OCI-LY7 (cell line): Measurements from ENCODE around the gene MAPK6. TPM values are rescaled to one million over a fixed set of nuclear protein-coding genes. Genes with fewer than 3 reads are reported as not detected.
A peak's percentile ranks its signal among the peaks of the same experiment; 100 is the strongest.
"Not testable (repeated sequence)": the region's sequence is repeated elsewhere in the genome, so short reads cannot be mapped to it uniquely, and the experiment has no call there.

ENCODE experiments used
- BruUV-seq: library from RNA; stranded (reverse); fragments of 400-500 nt; replicated peaks from 2 replicates; lab custom pipeline; 2021; lab: Mats Ljungman, UMichigan
- CTCF ChIA-PET: fragments of 300-600 bp; sonication (Branson Sonifier 250); formaldehyde crosslinking; loops from one replicate; lab custom pipeline; 2022; ENCODE audit warnings: antibody characterized with exemption; ENCODE audit not compliant: unreplicated experiment; lab: Charles Lee
- POLR2A ChIA-PET: fragments of 300-600 bp; sonication (Branson Sonifier 250); formaldehyde crosslinking; loops from one replicate; lab custom pipeline; 2022; ENCODE audit warnings: antibody characterized with exemption; lab: Charles Lee
- DNase-seq: peaks from one replicate; pipeline ENCODE4 v3.0.0-alpha.2; 2015; ENCODE audit warnings: low spot score
- H2AFZ ChIP-seq: fragments of 200-600 bp; sonication (generic), shearing (Covaris generic); 2 replicates; pipeline ENCODE4 v1.6.1; 2014; ENCODE audit warnings: mild to moderate bottlenecking, antibody characterized with exemption, low read length, moderate library complexity
- H3K27ac ChIP-seq: fragments of 200-600 bp; sonication (generic); 2 replicates; pipeline ENCODE4 v1.5.1; 2014; ENCODE audit warnings: mixed run types, low read depth, mild to moderate bottlenecking, moderate library complexity, low read length, inconsistent platforms; ENCODE audit not compliant: poor library complexity, severe bottlenecking
- H3K36me3 ChIP-seq: fragments of 200-600 bp; sonication (generic); 2 replicates; pipeline ENCODE4 v1.6.1; 2014; ENCODE audit warnings: mild to moderate bottlenecking, antibody characterized with exemption, low read length, moderate library complexity, mixed read lengths; ENCODE audit not compliant: insufficient read depth
- H3K4me1 ChIP-seq: fragments of 200-600 bp; sonication (generic); 2 replicates; pipeline ENCODE4 v1.5.1; 2014; ENCODE audit warnings: mild to moderate bottlenecking, low read length; ENCODE audit not compliant: insufficient read depth, poor library complexity, severe bottlenecking
- H3K4me2 ChIP-seq: fragments of 200-600 bp; sonication (generic); 2 replicates; pipeline ENCODE4 v1.6.1; 2014; ENCODE audit warnings: mild to moderate bottlenecking, low read length
- H3K4me3 ChIP-seq: fragments of 200-600 bp; sonication (generic); 2 replicates; pipeline ENCODE4 v1.5.1; 2014; ENCODE audit warnings: mild to moderate bottlenecking, low read depth, low read length; ENCODE audit not compliant: poor library complexity, severe bottlenecking
- H3K79me2 ChIP-seq: fragments of 200-600 bp; sonication (generic); 2 replicates; pipeline ENCODE4 v1.6.1; 2016; ENCODE audit warnings: low read depth, mild to moderate bottlenecking, low read length, moderate library complexity, mixed read lengths; ENCODE audit not compliant: insufficient read depth
- H3K9me2 ChIP-seq: fragments of 200-600 bp; sonication (generic); 2 replicates; pipeline ENCODE4 v1.6.1; 2016; ENCODE audit warnings: mild to moderate bottlenecking, low read length, mixed read lengths; ENCODE audit not compliant: insufficient read depth
- H3K9me3 ChIP-seq: fragments of 200-600 bp; sonication (generic); 2 replicates; pipeline ENCODE4 v1.6.1; 2014; ENCODE audit warnings: mild to moderate bottlenecking, mixed run types, low read length, mixed read lengths
- H4K20me1 ChIP-seq: fragments of 200-600 bp; sonication (generic); 2 replicates; pipeline ENCODE4 v1.6.1; 2014; ENCODE audit warnings: mild to moderate bottlenecking, antibody characterized with exemption, low read length, moderate library complexity, mixed read lengths; ENCODE audit not compliant: insufficient read depth
- CTCF ChIP-seq: fragments of 200-600 bp; sonication (generic); conservative IDR thresholded peaks from 2 replicates; pipeline ENCODE4 v1.5.1; 2014; ENCODE audit warnings: mild to moderate bottlenecking, antibody characterized with exemption, low read length, moderate library complexity, mixed read lengths
- EZH2phosphoT487 ChIP-seq: fragments of 200-600 bp; sonication (generic); IDR thresholded peaks from 2 replicates; pipeline ENCODE4 v1.6.1; 2018; ENCODE audit warnings: low read depth, borderline replicate concordance, mild to moderate bottlenecking, mixed run types, antibody characterized with exemption, low read length, moderate library complexity, mixed read lengths
- intact Hi-C: fragments of 100-400 bp; cut with micrococcal nuclease; formaldehyde crosslinking; loops from one replicate; pipeline ENCODE4 v1.10.0; 2022; ENCODE audit not compliant: unreplicated experiment
- total RNA-seq, 2 experiments: library from RNA; depleted of rRNA in 1 of 2; stranded (reverse); fragments of >200 nt in 1 of 2; shearing (Covaris generic) in 1 of 2; gene quantifications; 2 replicates each; pipeline ENCODE4 v1.2.3, GENCODE V29; 2014 to 2022

MAPK6 gene
- total RNA-seq, 2 experiments from 2014 or later: 19.8 to 49.7 TPM

- no peak overlapping the region for H3K4me3 ChIP-seq
- H3K9me2 ChIP-seq: no peaks in the 10 kb centered on the region
- intact Hi-C loops: no loop called here
- no peak overlapping the region for H3K27ac ChIP-seq
- H2AFZ ChIP-seq: no peak overlapping the region
- no peaks in the 10 kb centered on the region for H4K20me1 ChIP-seq
- no TSS peak for BruUV-seq
- H3K4me1 ChIP-seq: peaks cover 6% of the 10 kb centered on the region
- TF ChIP-seq CTCF (no peak), EZH2phosphoT487 (no peak)
- ChIA-PET CTCF (no interaction called here), POLR2A (interaction anchor here (0.5 kb wide), 1 partner anchor 53 kb away, joined by 3 read pairs; no protein-coding TSS in a partner anchor)
- H3K4me2 ChIP-seq: no peak overlapping the region
- no peaks in the 10 kb centered on the region for H3K79me2 ChIP-seq
- DNase-seq: no peak
- no peaks in the 10 kb centered on the region for H3K9me3 ChIP-seq
- H3K36me3 ChIP-seq: no peaks in the 10 kb centered on the region
Observed at GRCh38 chr15:52080706-52081392, 61.8 kb downstream of the MAPK6 start.

GRCh38 chr15:52082197-52083036, 63.4 kb downstream of the MAPK6 start:
- ChIA-PET POLR2A (interaction anchor here (0.5 to 1.9 kb wide), 5 partner anchors 15 to 331 kb away, joined by 3 to 8 read pairs (median 5); no protein-coding TSS in a partner anchor), CTCF (interaction anchor here (0.9 to 1.4 kb wide), 2 partner anchors 13 to 15 kb away, joined by 3 read pairs; no protein-coding TSS in a partner anchor)
- H2AFZ ChIP-seq: no peak overlapping the region
- intact Hi-C loops: no loop called here
- H3K4me1 ChIP-seq: peaks cover 6% of the 10 kb centered on the region
- H3K27ac ChIP-seq: no peak overlapping the region
- DNase-seq: peak; percentile 21
- no peaks in the 10 kb centered on the region for H3K79me2 ChIP-seq
- H3K9me3 ChIP-seq: peaks cover 10% of the 10 kb centered on the region; the same call in 1 of the 2 replicates
- H3K4me3 ChIP-seq: no peak overlapping the region
- BruUV-seq: no TSS peak
- no peaks in the 10 kb centered on the region for H4K20me1 ChIP-seq
- H3K9me2 ChIP-seq: no peaks in the 10 kb centered on the region
- no peak overlapping the region for H3K4me2 ChIP-seq
- TF ChIP-seq EZH2phosphoT487 (no peak), CTCF (no peak)
- no peaks in the 10 kb centered on the region for H3K36me3 ChIP-seq

GRCh38 chr15:52083037-52083359, 64.0 kb downstream of the MAPK6 start:
- H3K79me2 ChIP-seq, H3K9me2 ChIP-seq, intact Hi-C loops, H3K4me3 ChIP-seq, DNase-seq, H2AFZ ChIP-seq, H3K36me3 ChIP-seq, BruUV-seq, H3K4me1 ChIP-seq, H4K20me1 ChIP-seq, H3K4me2 ChIP-seq, H3K27ac ChIP-seq: not testable (repeated sequence)
- ChIA-PET CTCF (interaction anchor here (0.9 to 1.4 kb wide), 2 partner anchors 13 to 14 kb away, joined by 3 read pairs; no protein-coding TSS in a partner anchor), POLR2A (interaction anchor here (0.5 to 1.9 kb wide), 11 partner anchors 14 to 647 kb away, joined by 3 to 8 read pairs (median 3); no protein-coding TSS in a partner anchor)
- peaks cover 10% of the 10 kb centered on the region; the same call in 1 of the 2 replicates for H3K9me3 ChIP-seq
